ENCODE measurements around the gene NR2F1.

The NR2F1 gene

GRCh38 chr5:93589829-93590215 is 6.8 kb downstream of the NR2F1 start:
- ChIA-PET CTCF (no interaction called here), POLR2A (no interaction called here)
- Histone ChIP-seq H3K9me3 (ENCODE audit: control insufficient read depth, insufficient read depth, low read depth, low read length) (no peaks in the 10 kb centered on the region), H3K4me3 (ENCODE audit: low read depth, low read length) (no peak overlapping the region), H3K36me3 (ENCODE audit: control insufficient read depth in 2 of 2, insufficient read depth in 1 of 2, low read length in 2 of 2) (peaks cover 28 to 67% of the 10 kb centered on the region in 2 experiments), H3K27ac (ENCODE audit: extremely low read depth, low read depth, low read length) (no peak overlapping the region), H3K4me1 (ENCODE audit: control insufficient read depth, insufficient read depth, low read length) (peaks cover 27% of the 10 kb centered on the region)
- TF ChIP-seq SCRT1 (tag by site-specific recombination; IDR thresholded peaks at IDR 0.05; ENCODE audit: borderline replicate concordance): no peak
- TF ChIP-seq GLIS2 (tag by site-specific recombination; IDR thresholded peaks at IDR 0.05): no peak
- TF ChIP-seq ZNF76 (tag by site-specific recombination; IDR thresholded peaks at IDR 0.05; ENCODE audit: borderline replicate concordance, low read depth): no peak
- no peak for TF ChIP-seq ZBTB49 (tag by site-specific recombination; IDR thresholded peaks at IDR 0.05; ENCODE audit: low read depth)
- no peak for TF ChIP-seq HOXD13 (CRISPR knock-in tag; IDR thresholded peaks at IDR 0.05; ENCODE audit: borderline replicate concordance)
- no peak for TF ChIP-seq ZNF354C (tag by site-specific recombination; IDR thresholded peaks at IDR 0.05; ENCODE audit: borderline replicate concordance, low read depth)
- no peak for TF ChIP-seq SCRT2 (tag by site-specific recombination; IDR thresholded peaks at IDR 0.05)
- TF ChIP-seq ZNF623 (tag by site-specific recombination; IDR thresholded peaks at IDR 0.05): no peak
- TF ChIP-seq TRIM28 (IDR thresholded peaks at IDR 0.05; ENCODE audit: borderline replicate concordance, low read length): no peak
- no peak for TF ChIP-seq KLF8 (tag by site-specific recombination; IDR thresholded peaks at IDR 0.05)
- TF ChIP-seq ZNF792 (tag by site-specific recombination; IDR thresholded peaks at IDR 0.05): no peak

GRCh38 chr5:93590493-93590892 is 7.5 kb downstream of the NR2F1 start:
- Histone ChIP-seq H3K27ac (ENCODE audit: extremely low read depth, low read depth, low read length) (no peak overlapping the region), H3K9me3 (ENCODE audit: control insufficient read depth, insufficient read depth, low read depth, low read length) (no peaks in the 10 kb centered on the region), H3K36me3 (ENCODE audit: control insufficient read depth in 2 of 2, insufficient read depth in 1 of 2, low read length in 2 of 2) (peaks cover 28 to 73% of the 10 kb centered on the region in 2 experiments), H3K4me1 (ENCODE audit: control insufficient read depth, insufficient read depth, low read length) (peaks cover 27% of the 10 kb centered on the region), H3K4me3 (ENCODE audit: low read depth, low read length) (no peak overlapping the region)
- ChIA-PET POLR2A (no interaction called here), CTCF (no interaction called here)
- TF ChIP-seq ZNF555 (tag by site-specific recombination; conservative IDR thresholded peaks at IDR 0.05): no peak
- no peak for TF ChIP-seq ZNF2 (tag by site-specific recombination; IDR thresholded peaks at IDR 0.05)

- POLR2A ChIA-PET: interaction anchor here (1.0 kb wide), 1 partner anchor 17 kb away, joined by 3 read pairs; no protein-coding TSS in a partner anchor
- Histone ChIP-seq H3K27ac (ENCODE audit: extremely low read depth, low read depth, low read length) (no peak overlapping the region), H3K4me1 (ENCODE audit: control insufficient read depth, insufficient read depth, low read length) (peaks cover 27% of the 10 kb centered on the region), H3K9me3 (ENCODE audit: control insufficient read depth, insufficient read depth, low read depth, low read length) (no peaks in the 10 kb centered on the region), H3K4me3 (ENCODE audit: low read depth, low read length) (no peak overlapping the region), H3K36me3 (ENCODE audit: control insufficient read depth in 2 of 2, insufficient read depth in 1 of 2, low read length in 2 of 2) (peaks cover 28 to 73% of the 10 kb centered on the region in 2 experiments)
- CTCF ChIA-PET: interaction anchor here (1.0 kb wide), 1 partner anchor 210 kb away, joined by 4 read pairs; no protein-coding TSS in a partner anchor
- no peak for TF ChIP-seq PBX3 (CRISPR knock-in tag; IDR thresholded peaks at IDR 0.05)
- TF ChIP-seq ZNF292 (tag by site-specific recombination; IDR thresholded peaks at IDR 0.05; ENCODE audit: borderline replicate concordance, low read depth): no peak
- TF ChIP-seq ZNF169 (tag by site-specific recombination; IDR thresholded peaks at IDR 0.05): no peak
- TF ChIP-seq ZNF10 (tag by site-specific recombination; IDR thresholded peaks at IDR 0.05): no peak
- no peak for TF ChIP-seq ZFHX2 (tag by site-specific recombination; conservative IDR thresholded peaks at IDR 0.05)
- no peak for TF ChIP-seq ZNF133 (tag by site-specific recombination; IDR thresholded peaks at IDR 0.05)
- TF ChIP-seq BCL11B (tag by site-specific recombination; IDR thresholded peaks at IDR 0.05; ENCODE audit: low read depth): no peak
- no peak for TF ChIP-seq ZNF148 (tag by site-specific recombination; IDR thresholded peaks at IDR 0.05; ENCODE audit: borderline replicate concordance)
- no peak for TF ChIP-seq ZNF404 (tag by site-specific recombination; IDR thresholded peaks at IDR 0.05)
- no peak for TF ChIP-seq PATZ1 (tag by site-specific recombination; IDR thresholded peaks at IDR 0.05)
- no peak for TF ChIP-seq TCF7L2 (IDR thresholded peaks at IDR 0.05; ENCODE audit: borderline replicate concordance, low read depth, low read length)
- no peak for TF ChIP-seq ZNF341 (tag by site-specific recombination; IDR thresholded peaks at IDR 0.05; ENCODE audit: low read depth)
These were observed 8.4 kb downstream of the NR2F1 start for GRCh38 chr5:93591323-93591945.
